ENCODE data around the gene GRIK5.
"Not testable (repeated sequence)": the region's sequence is repeated elsewhere in the genome, so short reads cannot be mapped to it uniquely, and the experiment has no call there.

DNA sequence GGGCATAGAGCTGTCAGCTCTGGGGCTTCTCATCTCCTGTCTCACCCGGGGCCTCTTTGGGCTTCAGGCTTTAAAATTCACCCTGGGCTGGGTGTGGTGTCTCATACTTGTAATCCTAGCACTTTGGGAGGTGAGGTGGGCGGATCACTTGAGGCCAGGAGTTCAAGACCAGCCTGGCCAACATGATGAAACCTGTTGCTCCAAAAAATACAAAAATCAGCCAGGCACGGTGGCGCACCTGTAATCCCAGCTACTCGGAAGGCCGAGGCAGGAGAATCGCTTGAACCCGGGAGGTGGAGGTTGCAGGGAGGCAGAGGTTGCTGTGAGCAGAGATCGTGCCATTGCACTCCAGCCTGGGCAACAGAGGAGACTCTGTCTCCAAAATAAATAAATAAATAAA, 29.5 kb downstream of the GRIK5 start:
- TF ChIP-seq, protein P1, sequence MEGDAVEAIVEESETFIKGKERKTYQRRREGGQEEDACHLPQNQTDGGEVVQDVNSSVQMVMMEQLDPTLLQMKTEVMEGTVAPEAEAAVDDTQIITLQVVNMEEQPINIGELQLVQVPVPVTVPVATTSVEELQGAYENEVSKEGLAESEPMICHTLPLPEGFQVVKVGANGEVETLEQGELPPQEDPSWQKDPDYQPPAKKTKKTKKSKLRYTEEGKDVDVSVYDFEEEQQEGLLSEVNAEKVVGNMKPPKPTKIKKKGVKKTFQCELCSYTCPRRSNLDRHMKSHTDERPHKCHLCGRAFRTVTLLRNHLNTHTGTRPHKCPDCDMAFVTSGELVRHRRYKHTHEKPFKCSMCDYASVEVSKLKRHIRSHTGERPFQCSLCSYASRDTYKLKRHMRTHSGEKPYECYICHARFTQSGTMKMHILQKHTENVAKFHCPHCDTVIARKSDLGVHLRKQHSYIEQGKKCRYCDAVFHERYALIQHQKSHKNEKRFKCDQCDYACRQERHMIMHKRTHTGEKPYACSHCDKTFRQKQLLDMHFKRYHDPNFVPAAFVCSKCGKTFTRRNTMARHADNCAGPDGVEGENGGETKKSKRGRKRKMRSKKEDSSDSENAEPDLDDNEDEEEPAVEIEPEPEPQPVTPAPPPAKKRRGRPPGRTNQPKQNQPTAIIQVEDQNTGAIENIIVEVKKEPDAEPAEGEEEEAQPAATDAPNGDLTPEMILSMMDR (IDR thresholded peaks at IDR 0.05; ENCODE audit: poor library complexity): not testable (repeated sequence)
- not testable (repeated sequence) for TF ChIP-seq EZH2 (IDR thresholded peaks at IDR 0.05; ENCODE audit: borderline replicate concordance)
